GM12892 (cell line): ENCODE results near the gene NHERF2.

Experiments
- DNase-seq: peaks from one replicate; pipeline ENCODE4 v3.0.0; 2011; ENCODE audit not compliant: insufficient read length
- FAIRE-seq: peaks from 2 replicates; lab custom pipeline; 2011; peaks lifted over from hg19 to GRCh38; lab: Jason Lieb, UNC
- POLR2A ChIP-seq: IDR thresholded peaks from 2 replicates; pipeline ENCODE4 v1.6.1; 2011; ENCODE audit warnings: low read depth, low read length, control low read depth
- POLR2AphosphoS5 ChIP-seq: IDR thresholded peaks from 2 replicates; pipeline ENCODE4 v1.6.1; 2011; ENCODE audit warnings: low read depth, low read length, control low read depth
- TAF1 ChIP-seq: IDR thresholded peaks from 2 replicates; pipeline ENCODE4 v1.6.1; 2011; ENCODE audit warnings: low read depth, mild to moderate bottlenecking, control low read depth, low read length, borderline replicate concordance

The NHERF2 gene

GRCh38 chr16:2024032-2024420 lies 2.7 kb upstream of the NHERF2 start:
- no peak for DNase-seq
- TF ChIP-seq POLR2A (no peak), TAF1 (no peak), POLR2AphosphoS5 (no peak)
- no peak for FAIRE-seq

GRCh38 chr16:2025251-2025650 lies 1.5 kb upstream of the NHERF2 start:
- FAIRE-seq (no peak), DNase-seq (no peak)
- no peak for TF ChIP-seq TAF1

GRCh38 chr16:2025878-2026460 lies 733 bp upstream of the NHERF2 start:
- TF ChIP-seq POLR2A (no peak), POLR2AphosphoS5 (no peak), TAF1 (no peak)
- FAIRE-seq (no peak), DNase-seq (no peak)

- TF ChIP-seq POLR2A (no peak), POLR2AphosphoS5 (no peak), TAF1 (no peak)
- DNase-seq, result no peak
- no peak for FAIRE-seq
These were observed 615 bp downstream of the NHERF2 start for GRCh38 chr16:2027024-2028010.

- TF ChIP-seq POLR2AphosphoS5 (no peak), POLR2A (no peak), TAF1 (no peak)
- DNase-seq (no peak), FAIRE-seq (no peak)
These were observed 1.4 kb downstream of the NHERF2 start for GRCh38 chr16:2028146-2028545.

- DNase-seq (no peak), FAIRE-seq (no peak)
- no peak for TF ChIP-seq TAF1
- TF ChIP-seq POLR2AphosphoS5, result no peak
- TF ChIP-seq POLR2A, result no peak
These were observed 2.0 kb downstream of the NHERF2 start for GRCh38 chr16:2028620-2029220.

- DNase-seq (no peak), FAIRE-seq (no peak)
- TF ChIP-seq POLR2AphosphoS5 (no peak), POLR2A (no peak), TAF1 (no peak)
These were observed 2.6 kb downstream of the NHERF2 start for GRCh38 chr16:2029350-2029749.

- DNase-seq, result no peak
- no peak for FAIRE-seq
- TF ChIP-seq POLR2A (no peak), TAF1 (no peak), POLR2AphosphoS5 (no peak)
These were observed 3.3 kb downstream of the NHERF2 start for GRCh38 chr16:2030036-2030435.

GRCh38 chr16:2031081-2031577 lies 4.4 kb downstream of the NHERF2 start:
- DNase-seq (no peak), FAIRE-seq (no peak)
- TF ChIP-seq POLR2A (no peak), POLR2AphosphoS5 (no peak)

- TF ChIP-seq POLR2A (no peak), TAF1 (no peak), POLR2AphosphoS5 (no peak)
- FAIRE-seq (no peak), DNase-seq (no peak)
These were observed 5.8 kb downstream of the NHERF2 start for GRCh38 chr16:2032285-2033056.
